HuH-7 (cell line): Measurements from ENCODE around the gene AMY1B.
"Not testable (repeated sequence)": the region's sequence is repeated elsewhere in the genome, so short reads cannot be mapped to it uniquely, and the experiment has no call there.

ENCODE experiments used
- DNase-seq: peaks from one replicate; pipeline ENCODE4 v3.0.0; 2011; ENCODE audit warnings: low spot score

AMY1B gene

DNA sequence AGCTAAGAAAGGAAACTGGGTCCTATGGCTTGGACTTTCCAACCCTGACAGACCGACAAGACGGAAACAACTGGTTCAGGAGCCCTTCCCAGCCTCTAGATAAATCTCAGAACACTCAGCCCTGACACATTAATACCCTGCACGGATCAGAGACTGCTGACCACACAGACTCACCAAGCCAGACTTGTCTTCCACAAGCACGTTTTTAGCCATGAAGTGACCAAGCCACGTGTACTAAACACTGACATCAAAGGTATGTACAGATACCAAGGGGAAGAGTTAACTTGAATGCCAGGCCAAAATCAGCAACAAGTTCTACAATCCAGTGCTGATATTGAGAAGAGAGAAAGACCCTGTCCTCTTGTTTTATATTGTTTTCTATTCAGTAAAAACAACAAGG lies at the start of gene AMY1B:
Gene AMY1B, minus strand, starts transcription at position 101 of the 400 bp plus-strand sequence. CDS start 571 bp downstream, outside the sequence.
- not testable (repeated sequence) for DNase-seq

GRCh38 chr1:103745040-103745439 lies 49.0 kb upstream of the AMY1B start:
- not testable (repeated sequence) for DNase-seq

DNA sequence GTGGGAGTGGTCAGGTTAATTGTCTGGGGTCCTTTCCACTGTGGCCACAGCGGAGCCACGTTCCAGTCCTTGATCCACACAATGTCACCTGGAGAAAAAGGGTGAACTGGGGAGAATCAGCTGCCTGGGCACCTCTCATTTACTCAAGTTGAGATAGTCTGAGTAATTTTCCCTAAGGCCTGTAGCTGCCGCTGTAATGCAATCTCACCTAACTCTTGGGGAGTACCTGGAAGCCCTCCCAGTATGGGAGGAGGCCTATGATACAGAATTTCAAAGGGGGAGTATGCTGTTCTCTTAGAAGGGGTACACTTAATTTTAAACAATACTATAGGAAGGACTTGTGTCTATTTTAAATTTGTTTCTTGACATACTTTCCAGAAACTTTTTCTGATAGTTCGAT lies 48.4 kb upstream of the AMY1B start:
- not testable (repeated sequence) for DNase-seq

GRCh38 chr1:103738031-103738430 lies 42.0 kb upstream of the AMY1B start:
- not testable (repeated sequence) for DNase-seq

DNA sequence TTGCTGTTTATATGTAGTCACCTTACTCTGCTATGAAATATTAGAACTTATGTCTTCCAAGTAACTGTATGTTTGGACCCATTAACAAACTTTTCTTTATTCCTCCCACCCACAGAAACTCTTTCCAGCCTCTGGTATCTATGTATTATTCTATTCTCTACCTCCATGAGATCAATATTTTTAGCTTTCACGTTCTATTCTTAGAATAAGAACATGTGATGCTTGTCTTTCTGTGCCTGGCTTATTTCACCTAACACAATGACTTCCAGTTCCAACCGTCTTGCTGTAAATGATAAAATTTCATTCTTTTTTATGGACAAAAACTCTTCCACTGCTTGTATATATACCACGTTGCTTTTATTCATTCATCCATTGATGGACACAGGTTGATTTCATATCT lies 39.3 kb upstream of the AMY1B start:
- DNase-seq = not testable (repeated sequence)

DNA sequence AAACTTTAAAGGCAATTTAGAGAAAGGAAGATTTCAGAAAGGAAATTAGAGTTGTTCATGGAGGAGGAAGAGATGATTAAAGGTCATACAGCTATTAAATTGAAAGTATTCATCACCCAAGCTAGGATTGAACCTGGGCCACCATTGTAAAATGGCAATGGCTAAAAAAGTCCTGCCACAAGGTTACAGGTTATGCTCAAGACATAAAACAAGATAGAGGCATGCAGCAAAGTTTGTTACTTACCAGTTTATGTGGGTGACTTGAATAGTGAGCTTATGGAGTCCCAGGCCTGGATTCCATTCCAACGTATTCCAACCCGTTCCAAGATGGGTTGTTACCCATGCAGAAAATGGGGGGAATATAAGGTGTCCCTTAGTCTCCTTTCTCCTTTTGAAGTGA lies 25.5 kb upstream of the AMY1B start:
- not testable (repeated sequence) for DNase-seq

- not testable (repeated sequence) for DNase-seq
These were observed 21.4 kb upstream of the AMY1B start for GRCh38 chr1:103717404-103717803.

DNA sequence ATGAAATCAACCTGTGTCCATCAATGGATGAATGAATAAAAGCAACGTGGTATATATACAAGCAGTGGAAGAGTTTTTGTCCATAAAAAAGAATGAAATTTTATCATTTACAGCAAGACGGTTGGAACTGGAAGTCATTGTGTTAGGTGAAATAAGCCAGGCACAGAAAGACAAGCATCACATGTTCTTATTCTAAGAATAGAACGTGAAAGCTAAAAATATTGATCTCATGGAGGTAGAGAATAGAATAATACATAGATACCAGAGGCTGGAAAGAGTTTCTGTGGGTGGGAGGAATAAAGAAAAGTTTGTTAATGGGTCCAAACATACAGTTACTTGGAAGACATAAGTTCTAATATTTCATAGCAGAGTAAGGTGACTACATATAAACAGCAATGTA lies 14.4 kb upstream of the AMY1B start:
- not testable (repeated sequence) for DNase-seq

DNA sequence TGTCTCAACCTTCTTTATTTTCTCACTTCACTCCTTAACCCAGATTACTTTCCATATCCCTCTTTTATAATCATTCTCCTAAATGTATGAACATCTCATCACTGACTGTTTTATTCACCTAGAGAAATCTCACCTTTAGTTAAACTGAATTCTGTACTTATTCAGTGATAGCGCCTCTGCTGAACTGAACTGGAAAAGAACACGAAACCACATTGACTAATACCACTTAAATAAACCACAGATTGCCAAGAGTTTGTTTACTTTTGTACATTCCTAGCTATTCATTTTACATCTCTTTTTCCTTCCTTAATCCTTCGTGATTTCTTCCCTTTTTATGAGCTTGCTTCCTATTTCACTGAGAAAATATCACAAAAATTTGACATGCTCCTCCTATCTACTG lies 11.7 kb upstream of the AMY1B start:
- DNase-seq = not testable (repeated sequence)

GRCh38 chr1:103701256-103701655 lies 5.2 kb upstream of the AMY1B start:
- DNase-seq = not testable (repeated sequence)

DNA sequence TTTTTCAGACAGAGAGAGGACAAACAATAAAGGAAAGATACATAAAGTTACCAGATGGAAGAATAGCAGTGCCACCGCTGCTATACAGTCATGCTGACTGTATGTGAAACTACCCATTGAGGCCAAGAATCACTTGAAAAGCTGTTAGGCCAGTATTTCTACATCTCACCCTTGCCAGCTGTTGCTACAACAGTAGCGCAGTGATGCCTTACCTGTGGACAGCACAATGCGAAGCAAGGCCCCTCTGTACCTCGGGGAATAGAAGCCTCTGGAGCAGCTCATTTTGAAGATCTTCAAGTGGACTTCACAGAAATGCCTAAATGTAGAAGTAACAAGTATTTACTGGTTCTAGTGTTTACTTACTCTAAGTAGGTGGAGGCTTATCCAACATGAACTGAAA lies 4.7 kb upstream of the AMY1B start:
- DNase-seq = not testable (repeated sequence)

DNA sequence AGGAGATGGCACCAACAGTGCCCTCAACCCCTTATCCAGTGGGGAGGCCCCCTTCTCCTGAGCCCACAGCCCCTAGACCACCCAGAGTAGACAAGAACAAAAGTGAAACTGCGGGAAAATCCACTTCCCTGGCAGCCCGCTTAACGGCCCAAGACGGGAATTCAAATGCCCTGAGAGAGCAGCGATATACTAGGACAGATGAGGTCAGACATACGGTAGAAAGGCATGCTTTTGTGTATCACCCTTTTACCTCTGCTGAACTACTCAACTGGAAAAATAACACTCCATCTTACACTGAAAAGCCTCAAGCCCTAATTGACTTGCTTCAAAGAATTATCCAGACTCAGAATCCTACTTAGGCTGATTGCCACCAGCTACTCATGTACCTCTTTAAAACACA lies 1.4 kb upstream of the AMY1B start:
- not testable (repeated sequence) for DNase-seq

- DNase-seq = not testable (repeated sequence)
These were observed 19.7 kb downstream of the AMY1B start for GRCh38 chr1:103676335-103676734.

GRCh38 chr1:103655460-103655859 lies 40.5 kb downstream of the AMY1B start, which contains the start of gene AMY1A:
AMY1A (plus strand) TSS chr1:103655760; CDS start chr1:103656331, 571 bp downstream.
- DNase-seq = not testable (repeated sequence)

GRCh38 chr1:103654133-103654532 lies 41.9 kb downstream of the AMY1B start:
- not testable (repeated sequence) for DNase-seq

DNA sequence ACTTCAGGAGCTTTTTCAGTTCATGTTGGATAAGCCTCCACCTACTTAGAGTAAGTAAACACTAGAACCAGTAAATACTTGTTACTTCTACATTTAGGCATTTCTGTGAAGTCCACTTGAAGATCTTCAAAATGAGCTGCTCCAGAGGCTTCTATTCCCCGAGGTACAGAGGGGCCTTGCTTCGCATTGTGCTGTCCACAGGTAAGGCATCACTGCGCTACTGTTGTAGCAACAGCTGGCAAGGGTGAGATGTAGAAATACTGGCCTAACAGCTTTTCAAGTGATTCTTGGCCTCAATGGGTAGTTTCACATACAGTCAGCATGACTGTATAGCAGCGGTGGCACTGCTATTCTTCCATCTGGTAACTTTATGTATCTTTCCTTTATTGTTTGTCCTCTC lies 45.1 kb downstream of the AMY1B start:
- DNase-seq = not testable (repeated sequence)

DNA sequence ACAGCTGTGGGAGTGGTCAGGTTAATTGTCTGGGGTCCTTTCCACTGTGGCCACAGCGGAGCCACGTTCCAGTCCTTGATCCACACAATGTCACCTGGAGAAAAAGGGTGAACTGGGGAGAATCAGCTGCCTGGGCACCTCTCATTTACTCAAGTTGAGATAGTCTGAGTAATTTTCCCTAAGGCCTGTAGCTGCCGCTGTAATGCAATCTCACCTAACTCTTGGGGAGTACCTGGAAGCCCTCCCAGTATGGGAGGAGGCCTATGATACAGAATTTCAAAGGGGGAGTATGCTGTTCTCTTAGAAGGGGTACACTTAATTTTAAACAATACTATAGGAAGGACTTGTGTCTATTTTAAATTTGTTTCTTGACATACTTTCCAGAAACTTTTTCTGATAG lies 45.7 kb downstream of the AMY1B start:
- DNase-seq = not testable (repeated sequence)

DNA sequence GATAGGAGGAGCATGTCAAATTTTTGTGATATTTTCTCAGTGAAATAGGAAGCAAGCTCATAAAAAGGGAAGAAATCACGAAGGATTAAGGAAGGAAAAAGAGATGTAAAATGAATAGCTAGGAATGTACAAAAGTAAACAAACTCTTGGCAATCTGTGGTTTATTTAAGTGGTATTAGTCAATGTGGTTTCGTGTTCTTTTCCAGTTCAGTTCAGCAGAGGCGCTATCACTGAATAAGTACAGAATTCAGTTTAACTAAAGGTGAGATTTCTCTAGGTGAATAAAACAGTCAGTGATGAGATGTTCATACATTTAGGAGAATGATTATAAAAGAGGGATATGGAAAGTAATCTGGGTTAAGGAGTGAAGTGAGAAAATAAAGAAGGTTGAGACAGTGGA lies 52.1 kb downstream of the AMY1B start:
- not testable (repeated sequence) for DNase-seq

GRCh38 chr1:103641194-103641593 lies 54.8 kb downstream of the AMY1B start:
- not testable (repeated sequence) for DNase-seq
